ENCODE results near the gene AADACL2. TPM values are rescaled to one million over a fixed set of nuclear protein-coding genes. Genes with fewer than 3 reads are reported as not detected.

Gene AADACL2
- total and polyA plus RNA-seq, 12 donors = 0.07 to 0.19 TPM; not detected in 10

DNA sequence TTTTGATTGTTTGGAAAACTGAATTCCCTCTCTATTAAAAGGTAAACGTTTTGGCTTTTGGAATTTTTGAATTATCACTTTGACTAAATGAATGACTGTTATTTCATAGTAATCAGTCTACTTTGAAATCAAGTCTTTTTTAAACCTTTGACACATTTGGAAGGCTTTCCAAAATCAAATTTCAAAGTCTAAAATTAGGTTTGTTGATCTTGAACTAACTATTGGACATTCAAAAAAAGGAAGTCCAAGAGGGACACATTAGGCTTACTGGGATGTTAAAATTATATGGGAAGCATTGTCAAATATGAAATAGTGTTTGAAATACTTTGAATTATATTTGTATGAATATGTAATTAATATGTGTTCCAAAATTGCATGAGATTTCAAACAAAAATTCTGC is 45.2 kb upstream of the AADACL2 start:
- no peak for TF ChIP-seq POLR2A (IDR thresholded peaks at IDR 0.05)
- TF ChIP-seq, protein P1, sequence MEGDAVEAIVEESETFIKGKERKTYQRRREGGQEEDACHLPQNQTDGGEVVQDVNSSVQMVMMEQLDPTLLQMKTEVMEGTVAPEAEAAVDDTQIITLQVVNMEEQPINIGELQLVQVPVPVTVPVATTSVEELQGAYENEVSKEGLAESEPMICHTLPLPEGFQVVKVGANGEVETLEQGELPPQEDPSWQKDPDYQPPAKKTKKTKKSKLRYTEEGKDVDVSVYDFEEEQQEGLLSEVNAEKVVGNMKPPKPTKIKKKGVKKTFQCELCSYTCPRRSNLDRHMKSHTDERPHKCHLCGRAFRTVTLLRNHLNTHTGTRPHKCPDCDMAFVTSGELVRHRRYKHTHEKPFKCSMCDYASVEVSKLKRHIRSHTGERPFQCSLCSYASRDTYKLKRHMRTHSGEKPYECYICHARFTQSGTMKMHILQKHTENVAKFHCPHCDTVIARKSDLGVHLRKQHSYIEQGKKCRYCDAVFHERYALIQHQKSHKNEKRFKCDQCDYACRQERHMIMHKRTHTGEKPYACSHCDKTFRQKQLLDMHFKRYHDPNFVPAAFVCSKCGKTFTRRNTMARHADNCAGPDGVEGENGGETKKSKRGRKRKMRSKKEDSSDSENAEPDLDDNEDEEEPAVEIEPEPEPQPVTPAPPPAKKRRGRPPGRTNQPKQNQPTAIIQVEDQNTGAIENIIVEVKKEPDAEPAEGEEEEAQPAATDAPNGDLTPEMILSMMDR (IDR thresholded peaks at IDR 0.05) = no peak
- intact Hi-C loops (cut with DNase I) = no loop called here
- no peaks in the 10 kb centered on the region for H3K9me3 ChIP-seq (replicated peaks in 1 of 3)

DNA sequence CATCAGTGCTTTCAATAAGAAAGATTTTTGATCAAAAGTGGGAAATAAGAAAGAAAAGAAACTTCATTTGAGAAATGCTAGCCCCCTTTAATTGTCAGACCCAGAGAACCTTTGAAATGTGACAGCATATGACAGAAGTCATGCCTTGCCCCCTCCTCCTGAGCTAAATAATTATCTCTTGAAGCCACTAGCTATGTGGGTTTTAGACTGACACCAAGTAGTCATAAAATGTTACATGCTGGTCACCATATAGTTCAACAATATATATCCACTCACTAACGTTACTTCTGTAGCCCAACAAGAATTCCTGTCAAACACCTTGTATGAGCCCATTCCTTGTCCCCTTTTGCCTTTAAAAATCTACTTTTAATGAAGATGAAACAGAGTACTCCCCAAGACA is 43.1 kb upstream of the AADACL2 start:
- Histone ChIP-seq H3K4me3 (no peak overlapping the region), H3K27me3 (no peaks in the 10 kb centered on the region), H3K4me1 (replicated peaks in 1 of 2) (no peaks in the 10 kb centered on the region), H3K27ac (no peak overlapping the region), H3K36me3 (replicated peaks in 1 of 2) (no peaks in the 10 kb centered on the region), H3K9me3 (replicated peaks in 1 of 3) (no peaks in the 10 kb centered on the region)
- TF ChIP-seq, protein P1 (IDR thresholded peaks at IDR 0.05) = no peak
- TF ChIP-seq POLR2A (IDR thresholded peaks at IDR 0.05) = no peak
- intact Hi-C loops (cut with DNase I) = no loop called here
- 58 to 86% (median 75%) methylated on average over 1 of the region's 1 CpG for WGBS, 4 donors
- no peak for DNase-seq

More for the DNA sequence above, 45.2 kb upstream of the AADACL2 start:
- H3K27me3 ChIP-seq = no peaks in the 10 kb centered on the region
- no peaks in the 10 kb centered on the region for H3K36me3 ChIP-seq (replicated peaks in 1 of 2)
- no peak overlapping the region for H3K4me3 ChIP-seq
- H3K27ac ChIP-seq = no peak overlapping the region
- DNase-seq = no peak
- WGBS, 4 donors = 32 to 43% (median 36%) methylated on average over 1 of the region's 1 CpG
- H3K4me1 ChIP-seq (replicated peaks in 1 of 2) = no peaks in the 10 kb centered on the region

DNA sequence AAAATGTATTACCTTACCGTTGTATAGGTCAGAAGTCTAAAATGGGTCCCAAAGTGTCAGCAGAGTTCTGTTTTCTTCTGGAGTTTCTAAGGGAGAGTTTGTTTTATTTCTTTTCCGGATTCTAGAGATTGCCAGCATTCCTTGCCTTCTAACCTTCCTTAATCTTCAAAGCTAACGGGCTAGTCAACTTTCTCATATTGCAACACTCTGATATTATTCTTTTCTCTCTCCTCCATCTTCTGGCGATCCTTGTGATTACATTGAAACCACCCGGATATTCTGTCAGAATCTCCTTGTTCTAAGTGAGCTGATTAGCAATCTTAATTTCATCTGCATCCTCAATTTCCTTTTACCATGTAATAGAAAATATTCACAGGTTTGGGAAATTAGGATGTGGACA is 36.2 kb upstream of the AADACL2 start:
- intact Hi-C loops (cut with DNase I) = no loop called here
- Histone ChIP-seq H3K27ac (no peak overlapping the region), H3K27me3 (no peaks in the 10 kb centered on the region), H3K4me1 (replicated peaks in 1 of 2) (no peaks in the 10 kb centered on the region), H3K4me3 (no peak overlapping the region), H3K9me3 (replicated peaks in 1 of 3) (no peaks in the 10 kb centered on the region), H3K36me3 (replicated peaks in 1 of 2) (no peaks in the 10 kb centered on the region)
- no peak for DNase-seq
- 65 to 81% (median 67%) methylated on average over 5 of the region's 5 CpGs for WGBS, 4 donors
- no peak for TF ChIP-seq POLR2A (IDR thresholded peaks at IDR 0.05)
- TF ChIP-seq, protein P1 (IDR thresholded peaks at IDR 0.05) = no peak

DNA sequence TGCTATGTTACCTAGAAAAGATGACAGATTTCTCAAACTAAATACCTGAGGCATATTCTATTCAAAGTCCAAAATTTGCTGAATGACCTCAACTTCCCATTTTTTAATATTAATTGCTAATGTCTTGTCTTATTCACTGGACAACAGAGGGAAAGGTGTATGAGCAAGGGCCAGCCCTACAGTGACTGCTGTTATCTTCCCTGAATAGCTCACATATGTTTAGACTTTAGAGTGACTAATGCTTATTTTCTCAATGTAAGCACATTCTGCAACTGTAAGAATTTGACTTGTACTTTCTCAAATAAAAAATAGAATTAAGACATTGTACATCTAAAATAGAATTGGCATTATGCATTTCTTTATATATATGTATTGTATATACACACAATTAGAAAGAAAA is 26.5 kb upstream of the AADACL2 start:
- no peak for DNase-seq
- peaks cover 0 to 4% (median 0%) of the 10 kb centered on the region in 3 donors for H3K9me3 ChIP-seq (replicated peaks in 1 of 3)
- no peaks in the 10 kb centered on the region for H3K27me3 ChIP-seq
- no peak for TF ChIP-seq POLR2A (IDR thresholded peaks at IDR 0.05)
- TF ChIP-seq, protein P1 (IDR thresholded peaks at IDR 0.05) = no peak
- intact Hi-C loops (cut with DNase I) = no loop called here
- H3K27ac ChIP-seq = no peak overlapping the region
- no peak overlapping the region for H3K4me3 ChIP-seq
- H3K4me1 ChIP-seq (replicated peaks in 1 of 2) = no peaks in the 10 kb centered on the region
- H3K36me3 ChIP-seq (replicated peaks in 1 of 2) = no peaks in the 10 kb centered on the region

Data from adrenal gland (tissue), 12 donors.